Measurements from ENCODE around the gene RBP5. TPM values are rescaled to one million over a fixed set of nuclear protein-coding genes. Genes with fewer than 3 reads are reported as not detected.
A peak's percentile ranks its signal among the peaks of the same experiment; 100 is the strongest.

Gene RBP5
- total RNA-seq, 4 donors from 2014 or later = 2.8 to 4.5 TPM; not detected in 2

DNA sequence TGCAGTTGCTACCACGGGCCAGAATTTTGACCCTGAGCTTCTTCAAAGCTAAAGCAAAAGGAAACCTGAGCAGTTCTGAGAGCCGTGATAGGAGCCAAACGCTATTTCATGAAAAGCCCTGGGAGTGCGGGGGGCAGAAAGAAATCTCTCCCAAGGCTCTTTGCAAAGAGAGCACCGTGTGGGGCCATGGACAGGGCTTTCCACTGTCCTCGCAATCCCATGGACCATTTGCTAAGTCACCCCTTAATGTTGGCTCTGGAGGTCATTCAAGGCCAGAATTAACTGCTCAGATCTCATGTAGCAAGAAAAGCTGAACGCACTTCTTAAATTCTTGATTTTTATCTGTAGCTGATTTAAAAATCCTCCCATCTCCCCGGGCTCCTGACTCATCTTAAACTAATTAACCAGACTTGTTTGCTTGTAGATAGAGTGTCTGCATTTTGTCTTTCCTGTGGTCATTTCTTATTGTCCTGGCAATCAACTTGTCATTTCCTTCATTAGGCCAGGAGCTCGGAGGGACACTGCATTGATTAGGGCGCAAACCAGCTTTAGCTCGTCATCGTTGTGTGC, 26.3 kb upstream of the RBP5 start:
- intact Hi-C loops (cut with DNase I) = no loop called here
- Histone ChIP-seq H3K27me3 (no peaks in the 10 kb centered on the region), H3K4me1 (peaks cover 10 to 11% of the 10 kb centered on the region in 2 donors), H3K9me3 (no peaks in the 10 kb centered on the region), H3K27ac (peak overlapping the region in 1 of 3 donors; percentile 42), H3K36me3 (peaks cover 5 to 11% of the 10 kb centered on the region in 2 donors), H3K4me3 (replicated peaks in 1 of 3) (no peak overlapping the region)
- DNase-seq = no peak
- TF ChIP-seq, protein P1, sequence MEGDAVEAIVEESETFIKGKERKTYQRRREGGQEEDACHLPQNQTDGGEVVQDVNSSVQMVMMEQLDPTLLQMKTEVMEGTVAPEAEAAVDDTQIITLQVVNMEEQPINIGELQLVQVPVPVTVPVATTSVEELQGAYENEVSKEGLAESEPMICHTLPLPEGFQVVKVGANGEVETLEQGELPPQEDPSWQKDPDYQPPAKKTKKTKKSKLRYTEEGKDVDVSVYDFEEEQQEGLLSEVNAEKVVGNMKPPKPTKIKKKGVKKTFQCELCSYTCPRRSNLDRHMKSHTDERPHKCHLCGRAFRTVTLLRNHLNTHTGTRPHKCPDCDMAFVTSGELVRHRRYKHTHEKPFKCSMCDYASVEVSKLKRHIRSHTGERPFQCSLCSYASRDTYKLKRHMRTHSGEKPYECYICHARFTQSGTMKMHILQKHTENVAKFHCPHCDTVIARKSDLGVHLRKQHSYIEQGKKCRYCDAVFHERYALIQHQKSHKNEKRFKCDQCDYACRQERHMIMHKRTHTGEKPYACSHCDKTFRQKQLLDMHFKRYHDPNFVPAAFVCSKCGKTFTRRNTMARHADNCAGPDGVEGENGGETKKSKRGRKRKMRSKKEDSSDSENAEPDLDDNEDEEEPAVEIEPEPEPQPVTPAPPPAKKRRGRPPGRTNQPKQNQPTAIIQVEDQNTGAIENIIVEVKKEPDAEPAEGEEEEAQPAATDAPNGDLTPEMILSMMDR (IDR thresholded peaks at IDR 0.05) = no peak
- no peak for TF ChIP-seq POLR2A (IDR thresholded peaks at IDR 0.05)
- WGBS, 2 donors = 82 to 90% methylated on average over 12 of the region's 12 CpGs

DNA sequence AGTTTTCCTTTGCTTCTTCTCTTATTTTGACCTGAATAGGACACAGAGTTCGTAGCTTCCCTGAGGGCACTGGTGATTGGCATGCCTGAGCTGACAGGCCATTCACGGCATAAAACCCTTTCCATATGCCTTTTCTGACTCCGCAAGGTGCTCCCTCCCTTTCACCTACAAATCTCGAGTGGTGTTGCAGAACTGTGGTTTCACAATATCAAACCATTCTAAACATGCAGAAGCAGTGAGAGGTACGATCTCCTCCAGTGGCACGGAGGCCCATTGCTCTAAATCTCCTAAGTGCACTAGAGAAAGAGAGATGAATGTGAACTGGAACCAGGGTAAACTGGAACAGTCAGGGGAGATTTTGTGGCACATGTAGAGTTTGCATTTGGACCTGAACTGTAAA, 25.4 kb upstream of the RBP5 start:
- 66 to 67% methylated on average over 6 of the region's 6 CpGs for WGBS, 2 donors
- Histone ChIP-seq H3K27ac (no peak overlapping the region), H3K4me3 (replicated peaks in 1 of 3) (no peak overlapping the region), H3K27me3 (no peaks in the 10 kb centered on the region), H3K36me3 (peaks cover 11 to 20% of the 10 kb centered on the region in 2 donors), H3K9me3 (no peaks in the 10 kb centered on the region), H3K4me1 (peaks cover 10 to 11% of the 10 kb centered on the region in 2 donors)
- no peak for TF ChIP-seq POLR2A (IDR thresholded peaks at IDR 0.05)
- TF ChIP-seq, protein P1 (IDR thresholded peaks at IDR 0.05) = no peak
- DNase-seq = peak in 1 of 2 donors; percentile 29
- intact Hi-C loops (cut with DNase I) = no loop called here

DNA sequence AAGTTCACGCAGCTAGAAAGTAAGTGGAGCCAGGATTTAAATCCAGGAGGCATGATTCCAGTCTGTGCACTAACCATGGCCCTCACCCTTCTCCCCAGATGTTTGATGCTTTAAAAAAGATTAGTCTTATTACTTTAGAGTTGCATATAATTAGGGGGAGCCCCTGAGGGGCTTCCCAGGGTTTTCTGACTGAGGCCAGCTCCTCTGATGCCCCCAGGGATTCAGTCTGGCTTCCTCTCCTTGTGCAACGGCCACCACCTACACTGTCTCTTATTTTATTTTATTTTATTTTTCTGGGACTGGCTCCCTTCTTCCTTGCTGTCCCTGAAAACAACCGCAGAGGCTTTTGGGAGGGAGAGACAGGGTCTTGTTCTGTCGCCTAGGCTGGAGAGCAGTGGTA, 24.1 kb upstream of the RBP5 start:
- H3K36me3 ChIP-seq = peaks cover 13 to 18% of the 10 kb centered on the region in 2 donors
- no peak overlapping the region for H3K4me3 ChIP-seq (replicated peaks in 1 of 3)
- TF ChIP-seq, protein P1 (IDR thresholded peaks at IDR 0.05) = no peak
- no peak for TF ChIP-seq POLR2A (IDR thresholded peaks at IDR 0.05)
- no peaks in the 10 kb centered on the region for H3K9me3 ChIP-seq
- WGBS, 2 donors = 85 to 87% methylated on average over 4 of the region's 4 CpGs
- no peak for DNase-seq
- H3K4me1 ChIP-seq = peaks cover 10 to 11% of the 10 kb centered on the region in 2 donors
- intact Hi-C loops (cut with DNase I) = no loop called here
- no peaks in the 10 kb centered on the region for H3K27me3 ChIP-seq
- H3K27ac ChIP-seq = no peak overlapping the region

DNA sequence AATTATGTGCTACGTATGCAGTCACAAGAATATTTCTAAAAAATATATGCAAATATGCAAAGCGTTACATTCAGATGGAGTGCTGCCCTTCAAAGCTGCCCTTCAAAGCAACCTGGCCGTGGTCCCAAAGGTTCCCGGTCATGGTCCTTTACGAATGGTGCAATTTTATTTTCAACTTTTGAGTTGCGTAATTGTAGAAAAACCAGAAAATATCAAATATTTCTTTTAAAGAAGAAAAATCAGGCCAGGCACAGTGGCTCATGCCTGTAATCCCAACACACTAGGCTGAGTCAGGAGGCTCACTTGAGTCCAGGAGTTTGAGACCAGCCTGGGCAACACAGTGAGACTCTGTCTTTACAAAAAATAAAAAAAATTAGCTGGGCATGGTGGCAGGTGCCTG, 22.8 kb upstream of the RBP5 start:
- peaks cover 10 to 11% of the 10 kb centered on the region in 2 donors for H3K4me1 ChIP-seq
- TF ChIP-seq POLR2A (IDR thresholded peaks at IDR 0.05) = no peak
- TF ChIP-seq, protein P1 (IDR thresholded peaks at IDR 0.05) = no peak
- no peak overlapping the region for H3K4me3 ChIP-seq (replicated peaks in 1 of 3)
- no peaks in the 10 kb centered on the region for H3K9me3 ChIP-seq
- intact Hi-C loops (cut with DNase I) = no loop called here
- DNase-seq = no peak
- H3K27me3 ChIP-seq = no peaks in the 10 kb centered on the region
- 94 to 97% methylated on average over 6 of the region's 6 CpGs for WGBS, 2 donors
- peaks cover 13 to 20% of the 10 kb centered on the region in 2 donors for H3K36me3 ChIP-seq
- no peak overlapping the region for H3K27ac ChIP-seq

DNA sequence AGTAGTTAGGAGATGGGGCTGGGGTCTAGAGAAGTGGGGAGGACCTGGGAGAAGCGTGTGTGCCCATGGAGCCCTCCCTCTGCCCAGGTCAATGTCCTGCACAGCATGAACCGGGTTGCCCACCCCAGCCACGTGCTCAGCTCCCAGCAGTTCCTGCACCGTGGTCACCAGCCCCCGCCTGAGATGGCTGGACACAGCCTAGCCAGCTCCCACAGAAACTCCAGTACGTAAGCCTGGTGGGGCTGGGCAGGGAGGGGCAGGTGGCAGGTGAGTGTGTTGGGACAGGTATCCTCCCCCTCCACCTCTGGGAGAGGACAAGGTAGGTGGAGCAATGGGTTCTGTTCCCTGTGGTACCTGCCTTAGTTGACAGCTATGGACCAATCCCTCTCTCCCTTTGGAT, 22.2 kb upstream of the RBP5 start:
- no peak for DNase-seq
- H3K36me3 ChIP-seq = peaks cover 13 to 27% of the 10 kb centered on the region in 2 donors
- WGBS, 2 donors = 93 to 98% methylated on average over 5 to 6 of the region's 6 CpGs
- no peaks in the 10 kb centered on the region for H3K27me3 ChIP-seq
- no peak overlapping the region for H3K27ac ChIP-seq
- no peak overlapping the region for H3K4me3 ChIP-seq (replicated peaks in 1 of 3)
- TF ChIP-seq, protein P1 (IDR thresholded peaks at IDR 0.05) = no peak
- TF ChIP-seq POLR2A (IDR thresholded peaks at IDR 0.05) = no peak
- intact Hi-C loops (cut with DNase I) = no loop called here
- peaks cover 6 to 7% of the 10 kb centered on the region in 2 donors for H3K4me1 ChIP-seq
- no peaks in the 10 kb centered on the region for H3K9me3 ChIP-seq

All from thyroid gland (tissue), 4 donors.